ENCODE results near the gene ELSPBP1. TPM values are rescaled to one million over a fixed set of nuclear protein-coding genes. Genes with fewer than 3 reads are reported as not detected.

The ELSPBP1 gene
- total RNA-seq, 2 donors from 2014 or later: not detected

- ATAC-seq (replicated peaks in 1 of 2): no peak
- H3K27ac Mint-ChIP-seq: no peak overlapping the region
Measured at GRCh38 chr19:48010932-48011758, 16.7 kb downstream of the ELSPBP1 start.

GRCh38 chr19:48020686-48021085, 26.3 kb downstream of the ELSPBP1 start:
- ATAC-seq (replicated peaks in 1 of 2) (no peak), DNase-seq (no peak)
- Mint-ChIP-seq H3K36me3 (ENCODE audit: insufficient read depth in 2 of 2) (no peaks in the 10 kb centered on the region), H3K4me3 (no peak overlapping the region), H3K9me3 (no peaks in the 10 kb centered on the region), H3K27ac (no peak overlapping the region), H3K4me1 (ENCODE audit: low read depth) (no peaks in the 10 kb centered on the region), H3K27me3 (ENCODE audit: low read depth) (peaks cover 42% of the 10 kb centered on the region)

More at GRCh38 chr19:48010932-48011758, 16.7 kb downstream of the ELSPBP1 start:
- Mint-ChIP-seq H3K27me3 (ENCODE audit: low read depth) (peaks cover 6% of the 10 kb centered on the region), H3K4me3 (no peak overlapping the region), H3K4me1 (ENCODE audit: low read depth) (no peaks in the 10 kb centered on the region), H3K9me3 (peaks cover 1 to 2% of the 10 kb centered on the region in 2 donors), H3K36me3 (ENCODE audit: insufficient read depth in 2 of 2) (no peaks in the 10 kb centered on the region)
- DNase-seq: no peak

GRCh38 chr19:48023011-48023410, 28.6 kb downstream of the ELSPBP1 start:
- Mint-ChIP-seq H3K27me3 (ENCODE audit: low read depth) (peaks cover 51% of the 10 kb centered on the region), H3K4me3 (no peak overlapping the region), H3K9me3 (no peaks in the 10 kb centered on the region), H3K36me3 (ENCODE audit: insufficient read depth in 2 of 2) (no peaks in the 10 kb centered on the region), H3K4me1 (ENCODE audit: low read depth) (no peaks in the 10 kb centered on the region), H3K27ac (no peak overlapping the region)
- DNase-seq (no peak), ATAC-seq (replicated peaks in 1 of 2) (no peak)

GRCh38 chr19:48023518-48023917, 29.1 kb downstream of the ELSPBP1 start:
- no peaks in the 10 kb centered on the region for H3K36me3 Mint-ChIP-seq (ENCODE audit: insufficient read depth in 2 of 2)
- no peak for DNase-seq
- H3K9me3 Mint-ChIP-seq: no peaks in the 10 kb centered on the region
- no peak overlapping the region for H3K4me3 Mint-ChIP-seq
- H3K27ac Mint-ChIP-seq: no peak overlapping the region
- peaks cover 55% of the 10 kb centered on the region for H3K27me3 Mint-ChIP-seq (ENCODE audit: low read depth)
- ATAC-seq (replicated peaks in 1 of 2): no peak
- H3K4me1 Mint-ChIP-seq (ENCODE audit: low read depth): no peaks in the 10 kb centered on the region

GRCh38 chr19:48025480-48025879, 31.0 kb downstream of the ELSPBP1 start:
- Mint-ChIP-seq H3K36me3 (ENCODE audit: insufficient read depth in 2 of 2) (no peaks in the 10 kb centered on the region), H3K27me3 (ENCODE audit: low read depth) (peaks cover 48% of the 10 kb centered on the region), H3K9me3 (no peaks in the 10 kb centered on the region), H3K4me1 (ENCODE audit: low read depth) (no peaks in the 10 kb centered on the region), H3K4me3 (no peak overlapping the region), H3K27ac (no peak overlapping the region)
- no peak for ATAC-seq (replicated peaks in 1 of 2)
- no peak for DNase-seq

- Mint-ChIP-seq H3K36me3 (ENCODE audit: insufficient read depth in 2 of 2) (no peaks in the 10 kb centered on the region), H3K27me3 (ENCODE audit: low read depth) (peaks cover 31% of the 10 kb centered on the region), H3K9me3 (no peaks in the 10 kb centered on the region), H3K27ac (no peak overlapping the region), H3K4me1 (ENCODE audit: low read depth) (no peaks in the 10 kb centered on the region), H3K4me3 (no peak overlapping the region)
- ATAC-seq (replicated peaks in 1 of 2) (no peak), DNase-seq (no peak)
Measured at GRCh38 chr19:48029431-48029830, 35.0 kb downstream of the ELSPBP1 start.

GRCh38 chr19:48030073-48030472, 35.6 kb downstream of the ELSPBP1 start:
- Mint-ChIP-seq H3K4me1 (ENCODE audit: low read depth) (no peaks in the 10 kb centered on the region), H3K36me3 (ENCODE audit: insufficient read depth in 2 of 2) (no peaks in the 10 kb centered on the region), H3K4me3 (no peak overlapping the region), H3K9me3 (no peaks in the 10 kb centered on the region), H3K27ac (no peak overlapping the region), H3K27me3 (ENCODE audit: low read depth) (peaks cover 25% of the 10 kb centered on the region)
- DNase-seq (no peak), ATAC-seq (replicated peaks in 1 of 2) (no peak)

GRCh38 chr19:48033604-48034003, 39.2 kb downstream of the ELSPBP1 start:
- Mint-ChIP-seq H3K4me1 (ENCODE audit: low read depth) (no peaks in the 10 kb centered on the region), H3K27ac (no peak overlapping the region), H3K27me3 (ENCODE audit: low read depth) (no peaks in the 10 kb centered on the region), H3K9me3 (peaks cover 0 to 4% of the 10 kb centered on the region in 2 donors), H3K4me3 (no peak overlapping the region), H3K36me3 (ENCODE audit: insufficient read depth in 2 of 2) (peaks cover 0 to 3% of the 10 kb centered on the region in 2 donors)
- ATAC-seq (replicated peaks in 1 of 2): no peak
- DNase-seq: no peak

- no peak for DNase-seq
- Mint-ChIP-seq H3K36me3 (ENCODE audit: insufficient read depth in 2 of 2) (peaks cover 0 to 6% of the 10 kb centered on the region in 2 donors), H3K27me3 (ENCODE audit: low read depth) (peaks cover 20% of the 10 kb centered on the region), H3K4me3 (no peak overlapping the region), H3K4me1 (ENCODE audit: low read depth) (no peaks in the 10 kb centered on the region), H3K9me3 (peaks cover 0 to 4% of the 10 kb centered on the region in 2 donors), H3K27ac (no peak overlapping the region)
- no peak for ATAC-seq (replicated peaks in 1 of 2)
Measured at GRCh38 chr19:48036765-48037164, 42.3 kb downstream of the ELSPBP1 start.

- ATAC-seq (replicated peaks in 1 of 2) (no peak), DNase-seq (no peak)
- Mint-ChIP-seq H3K27ac (no peak overlapping the region), H3K4me3 (no peak overlapping the region), H3K36me3 (ENCODE audit: insufficient read depth in 2 of 2) (peaks cover 0 to 3% of the 10 kb centered on the region in 2 donors), H3K4me1 (ENCODE audit: low read depth) (no peaks in the 10 kb centered on the region), H3K9me3 (peaks cover 4 to 5% of the 10 kb centered on the region in 2 donors), H3K27me3 (ENCODE audit: low read depth) (peaks cover 35% of the 10 kb centered on the region)
Measured at GRCh38 chr19:48041877-48042580, 47.6 kb downstream of the ELSPBP1 start.

- Mint-ChIP-seq H3K4me1 (ENCODE audit: low read depth) (no peaks in the 10 kb centered on the region), H3K4me3 (no peak within 1 kb of the TSS), H3K9me3 (peaks cover 4 to 5% of the 10 kb centered on the region in 2 donors), H3K27me3 (ENCODE audit: low read depth) (peaks cover 35% of the 10 kb centered on the region), H3K27ac (no peak within 1 kb of the TSS), H3K36me3 (ENCODE audit: insufficient read depth in 2 of 2) (peaks cover 0 to 3% of the 10 kb centered on the region in 2 donors)
- ATAC-seq (replicated peaks in 1 of 2) (no peak), DNase-seq (no peak)
Measured at GRCh38 chr19:48043675-48044258, 49.3 kb downstream of the ELSPBP1 start, which contains the start of gene CABP5. CABP5 (minus strand) TSS chr19:48044079; CDS start chr19:48043922, 157 bp downstream.

- Mint-ChIP-seq H3K4me1 (ENCODE audit: low read depth) (no peaks in the 10 kb centered on the region), H3K4me3 (no peak overlapping the region), H3K27ac (no peak overlapping the region), H3K9me3 (peaks cover 4 to 5% of the 10 kb centered on the region in 2 donors), H3K27me3 (ENCODE audit: low read depth) (peaks cover 35% of the 10 kb centered on the region), H3K36me3 (ENCODE audit: insufficient read depth in 2 of 2) (no peaks in the 10 kb centered on the region)
- ATAC-seq (replicated peaks in 1 of 2): no peak
- no peak for DNase-seq
Measured at GRCh38 chr19:48044561-48044960, 50.1 kb downstream of the ELSPBP1 start.
